ENCODE data around the gene NWD2. TPM values are rescaled to one million over a fixed set of nuclear protein-coding genes. Genes with fewer than 3 reads are reported as not detected.

Gene NWD2
- total RNA-seq, 1 experiment from 2014 or later = under 0.01 TPM

- DNase-seq = no peak
- H3K4me1 ChIP-seq (ENCODE audit: insufficient read depth, low read length) = no peaks in the 10 kb centered on the region
- H3K9me2 ChIP-seq (replicated peaks; ENCODE audit: low read length) = no peaks in the 10 kb centered on the region
- H3K27ac ChIP-seq (ENCODE audit: low read length) = no peak overlapping the region
- no TSS peak for BruUV-seq (replicated peaks)
- H3K4me3 ChIP-seq (ENCODE audit: low read length) = no peak overlapping the region
- H3K27me3 ChIP-seq (ENCODE audit: low read length) = no peaks in the 10 kb centered on the region
- TF ChIP-seq CTCF (conservative IDR thresholded peaks at IDR 0.05; ENCODE audit: low read depth, low read length) (no peak), EZH2 (IDR thresholded peaks at IDR 0.05; ENCODE audit: low read length, unreplicated experiment) (no peak), EZH2phosphoT487 (IDR thresholded peaks at IDR 0.05; ENCODE audit: borderline replicate concordance, low read length) (no peak)
- no peak overlapping the region for H3K4me2 ChIP-seq (ENCODE audit: low read length)
- ChIA-PET CTCF (no interaction called here), POLR2A (ENCODE audit: unreplicated experiment) (no interaction called here)
- no peak overlapping the region for H2AFZ ChIP-seq (ENCODE audit: low read length)
- H3K9ac ChIP-seq (ENCODE audit: low read length) = no peak overlapping the region
- intact Hi-C loops (cut with micrococcal nuclease) = no loop called here
- H3K36me3 ChIP-seq (ENCODE audit: low read depth, low read length) = no peaks in the 10 kb centered on the region
- H3K79me2 ChIP-seq (ENCODE audit: low read length) = no peaks in the 10 kb centered on the region
- H4K20me1 ChIP-seq (ENCODE audit: low read length) = no peaks in the 10 kb centered on the region
- H3F3A ChIP-seq (ENCODE audit: low read length, unreplicated experiment) = no peaks in the 10 kb centered on the region
- no peaks in the 10 kb centered on the region for H3K9me3 ChIP-seq (ENCODE audit: low read length)
- ATAC-seq = no peak
These were observed 237.8 kb downstream of the NWD2 start for GRCh38 chr4:37482236-37482913.

DNA sequence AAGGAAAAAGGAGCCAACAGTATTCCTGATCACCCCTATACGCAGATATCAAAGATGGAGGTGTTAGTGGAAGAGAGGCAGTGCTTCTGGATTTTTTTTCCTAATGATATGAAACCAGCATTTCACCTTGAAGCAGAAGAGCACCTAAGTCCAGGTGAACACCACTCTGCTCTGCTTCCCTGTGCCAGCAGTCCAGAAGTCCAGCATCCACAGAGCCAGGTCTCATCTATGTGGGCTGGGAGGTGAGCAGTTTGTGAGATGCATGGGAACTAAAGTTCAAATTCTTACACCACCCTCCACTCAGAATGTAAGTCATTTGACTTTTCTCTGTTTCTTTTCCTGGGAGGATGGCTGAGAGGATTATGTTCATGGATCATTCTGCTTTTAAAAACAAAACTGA lies 239.1 kb downstream of the NWD2 start:
- no TSS peak for BruUV-seq (replicated peaks)

More for the DNA sequence above, 239.1 kb downstream of the NWD2 start:
- H3F3A ChIP-seq (ENCODE audit: low read length, unreplicated experiment) = no peaks in the 10 kb centered on the region
- H3K9me3 ChIP-seq (ENCODE audit: low read length) = no peaks in the 10 kb centered on the region
- H3K4me2 ChIP-seq (ENCODE audit: low read length) = no peak overlapping the region
- no peaks in the 10 kb centered on the region for H3K79me2 ChIP-seq (ENCODE audit: low read length)
- H3K27me3 ChIP-seq (ENCODE audit: low read length) = no peaks in the 10 kb centered on the region
- H3K4me3 ChIP-seq (ENCODE audit: low read length) = no peak overlapping the region
- no peaks in the 10 kb centered on the region for H3K9me2 ChIP-seq (replicated peaks; ENCODE audit: low read length)
- no peaks in the 10 kb centered on the region for H3K36me3 ChIP-seq (ENCODE audit: low read depth, low read length)
- H3K4me1 ChIP-seq (ENCODE audit: insufficient read depth, low read length) = no peaks in the 10 kb centered on the region
- intact Hi-C loops (cut with micrococcal nuclease) = no loop called here
- CTCF ChIA-PET = no interaction called here
- no peak overlapping the region for H3K27ac ChIP-seq (ENCODE audit: low read length)
- no peak overlapping the region for H2AFZ ChIP-seq (ENCODE audit: low read length)
- H4K20me1 ChIP-seq (ENCODE audit: low read length) = no peaks in the 10 kb centered on the region
- no peak for ATAC-seq
- TF ChIP-seq EZH2 (IDR thresholded peaks at IDR 0.05; ENCODE audit: low read length, unreplicated experiment) (no peak), CTCF (conservative IDR thresholded peaks at IDR 0.05; ENCODE audit: low read depth, low read length) (no peak), EZH2phosphoT487 (IDR thresholded peaks at IDR 0.05; ENCODE audit: borderline replicate concordance, low read length) (no peak)
- H3K9ac ChIP-seq (ENCODE audit: low read length) = no peak overlapping the region
- DNase-seq = no peak
- POLR2A ChIA-PET (ENCODE audit: unreplicated experiment) = no interaction called here
